Liver (tissue), 9 donors: Measurements from ENCODE around the gene ULBP2. TPM values are rescaled to one million over a fixed set of nuclear protein-coding genes. Genes with fewer than 3 reads are reported as not detected.
"Not testable (repeated sequence)": the region's sequence is repeated elsewhere in the genome, so short reads cannot be mapped to it uniquely, and the experiment has no call there.

Source experiments
- DNase-seq: peaks from one replicate; pipeline ENCODE4 v3.0.0-alpha.2; 2017; ENCODE audit warnings: low spot score
- H3K27ac ChIP-seq, 2 donors: one replicate each; pipeline ENCODE4 v1.7.0; 2013; ENCODE audit warnings: inconsistent platforms in 2 of 2, low read length in 2 of 2, control low read depth in 1 of 2, low read depth in 1 of 2, mild to moderate bottlenecking in 1 of 2
- H3K27me3 ChIP-seq, 4 donors: one replicate each; pipeline versions ENCODE4 v1.6.1 to v1.7.0; 2013; ENCODE audit warnings: low read length in 3 of 4, inconsistent platforms in 1 of 4, mild to moderate bottlenecking in 1 of 4, moderate library complexity in 1 of 4; ENCODE audit not compliant: control insufficient read depth in 4 of 4, insufficient read depth in 4 of 4
- H3K36me3 ChIP-seq, 4 donors: one replicate each; pipeline versions ENCODE4 v1.6.1 to v1.7.0; 2013; ENCODE audit warnings: low read length in 3 of 4, mild to moderate bottlenecking in 3 of 4, low read depth in 1 of 4, moderate library complexity in 1 of 4; ENCODE audit not compliant: control insufficient read depth in 4 of 4, insufficient read depth in 3 of 4
- H3K4me1 ChIP-seq, 4 donors: one replicate each; pipeline versions ENCODE4 v1.6.1 to v1.7.0; 2013; ENCODE audit warnings: low read length in 3 of 4, mild to moderate bottlenecking in 3 of 4, moderate library complexity in 1 of 4; ENCODE audit not compliant: control insufficient read depth in 4 of 4, insufficient read depth in 4 of 4
- H3K4me3 ChIP-seq, 3 donors: one replicate each; pipeline versions ENCODE4 v1.6.1 to v1.7.0; 2013; ENCODE audit warnings: low read length in 3 of 3, control low read depth in 1 of 3, low read depth in 1 of 3, mild to moderate bottlenecking in 1 of 3
- H3K9ac ChIP-seq, 2 donors: one replicate each; pipeline ENCODE4 v1.7.0; 2013; ENCODE audit warnings: low read length in 2 of 2, mild to moderate bottlenecking in 2 of 2, moderate library complexity in 2 of 2, control low read depth in 1 of 2, low read depth in 1 of 2
- H3K9me3 ChIP-seq, 4 donors: one replicate each; pipeline versions ENCODE4 v1.6.1 to v1.7.0; 2013; ENCODE audit warnings: low read length in 3 of 4; ENCODE audit not compliant: control insufficient read depth in 4 of 4
- EGR1 ChIP-seq, 2 donors: IDR thresholded peaks; 2 replicates each; pipeline ENCODE4 v1.6.1; 2016 to 2018; ENCODE audit warnings: antibody characterized with exemption in 2 of 2, low read depth in 2 of 2
- FOXA1 ChIP-seq: IDR thresholded peaks from 2 replicates; pipeline ENCODE4 v1.6.1; 2016; ENCODE audit warnings: antibody characterized with exemption
- FOXA2 ChIP-seq: IDR thresholded peaks from 2 replicates; pipeline ENCODE4 v1.6.1; 2016; ENCODE audit warnings: antibody characterized with exemption
- GABPA ChIP-seq, 2 donors: IDR thresholded peaks in 1 of 2; conservative IDR thresholded peaks in 1 of 2; 2 replicates each; pipeline ENCODE4 v1.6.1; 2016; ENCODE audit warnings: antibody characterized with exemption in 2 of 2, mild to moderate bottlenecking in 1 of 2, moderate library complexity in 1 of 2
- HNF4A ChIP-seq, 2 donors: conservative IDR thresholded peaks; 2 replicates each; pipeline ENCODE4 v1.6.1; 2016; ENCODE audit warnings: antibody characterized with exemption in 2 of 2, mild to moderate bottlenecking in 2 of 2
- HNF4G ChIP-seq: IDR thresholded peaks from 2 replicates; pipeline ENCODE4 v1.6.1; 2016; ENCODE audit warnings: antibody characterized with exemption
- MAX ChIP-seq: IDR thresholded peaks from 2 replicates; pipeline ENCODE4 v1.6.1; 2016; ENCODE audit warnings: antibody characterized with exemption
- RAD21 ChIP-seq, 2 donors: IDR thresholded peaks; 2 replicates each; pipeline ENCODE4 v1.6.1; 2016; ENCODE audit warnings: antibody characterized with exemption in 2 of 2, mild to moderate bottlenecking in 2 of 2
- RXRA ChIP-seq, 2 donors: IDR thresholded peaks; 2 replicates each; pipeline ENCODE4 v1.6.1; 2017 to 2018; ENCODE audit warnings: antibody characterized with exemption in 2 of 2, mild to moderate bottlenecking in 1 of 2
- SP1 ChIP-seq: IDR thresholded peaks from 2 replicates; pipeline ENCODE4 v1.6.1; 2018; ENCODE audit warnings: antibody characterized with exemption, mild to moderate bottlenecking
- YY1 ChIP-seq: IDR thresholded peaks from 2 replicates; pipeline ENCODE4 v1.6.1; 2016; ENCODE audit warnings: antibody characterized with exemption, mild to moderate bottlenecking
- WGBS: extraction: QIAGEN DNeasy Blood & Tissue Kit; methylation state at CpG from one replicate; pipeline ENCODE4 v1.1.7; 2013; 5-methylcytosine and 5-hydroxymethylcytosine counted together
- polyA plus RNA-seq, 2 donors: library from polyadenylated mRNA; stranded (reverse) in 1 of 2; unstranded in 1 of 2; fragments of 200-250 nt in 1 of 2; fragments of >200 nt in 1 of 2; fragmentation: Nextera tagmentation in 1 of 2; extraction: Ambion mirVana in 1 of 2; gene quantifications; one replicate each; pipeline versions ENCODE4 v1.2.1 to v1.2.3, GENCODE V29; 2013 to 2015
- total RNA-seq, 2 donors: library from RNA; depleted of rRNA; stranded (reverse); fragments of >200 nt; gene quantifications; one replicate each; pipeline ENCODE4 v1.2.3, GENCODE V29; 2014
- TF ChIP-seq, protein P1 (sequence below): IDR thresholded peaks from 2 replicates; pipeline ENCODE4 v1.6.1; 2016; ENCODE audit warnings: antibody characterized with exemption
- TF ChIP-seq, protein P2 (sequence below): IDR thresholded peaks from 2 replicates; pipeline ENCODE4 v1.6.1; 2016; ENCODE audit warnings: antibody characterized with exemption, mild to moderate bottlenecking
- TF ChIP-seq, protein P3 (sequence below): IDR thresholded peaks from 2 replicates; pipeline ENCODE4 v1.6.1; 2016; ENCODE audit warnings: antibody characterized with exemption
- donor health status: healthy.
- donor health status: healthy.
- donor health status: healthy.
- donor health status: healthy.
- donor health status: healthy.

Gene ULBP2
- total and polyA plus RNA-seq, 4 donors, result 0.14 to 0.27 (median 0.20) TPM

DNA sequence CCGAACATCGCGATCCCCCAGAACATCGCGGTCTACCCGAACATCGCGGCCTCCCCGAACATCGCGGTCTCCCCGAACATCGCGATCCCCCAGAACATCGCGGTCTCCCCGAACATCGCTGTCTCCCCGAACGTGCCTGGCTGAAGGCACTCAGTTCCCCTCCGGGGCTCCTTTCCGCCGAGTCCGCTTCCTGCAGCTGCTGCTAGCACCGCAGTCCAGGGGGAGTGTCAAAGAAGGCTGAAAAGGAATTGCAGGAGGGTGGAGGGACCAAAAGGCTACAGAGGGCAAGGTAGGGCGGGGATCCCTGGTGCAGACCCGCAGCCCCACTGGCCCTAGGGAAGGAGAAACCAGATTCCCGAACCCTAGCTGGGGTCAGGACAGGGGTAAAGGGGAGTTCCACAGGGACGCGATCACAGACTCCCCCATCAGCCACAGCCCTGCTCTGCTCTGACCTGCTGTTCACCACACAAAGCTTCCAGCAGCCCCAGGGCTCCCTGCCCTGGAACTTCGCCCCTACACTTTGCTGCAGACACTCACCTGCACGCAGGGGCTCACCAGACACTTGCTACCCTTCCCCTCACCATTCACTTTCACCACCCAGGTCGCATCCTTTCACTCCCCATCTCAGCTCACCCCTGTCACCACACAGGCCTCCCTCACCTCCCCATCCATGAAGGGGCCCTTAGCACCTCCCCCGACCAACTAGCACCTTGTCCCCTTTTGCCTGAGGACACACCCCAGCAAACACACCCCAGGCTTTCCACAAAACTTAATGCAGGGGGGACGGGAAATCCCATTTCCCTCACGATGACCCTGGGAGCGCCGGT, 23.6 kb downstream of the ULBP2 start:
- H3K4me3 ChIP-seq, result peak overlapping the region in 1 of 3 donors; percentile 48
- WGBS, result 14% methylated on average over 38 of the region's 38 CpGs

DNA sequence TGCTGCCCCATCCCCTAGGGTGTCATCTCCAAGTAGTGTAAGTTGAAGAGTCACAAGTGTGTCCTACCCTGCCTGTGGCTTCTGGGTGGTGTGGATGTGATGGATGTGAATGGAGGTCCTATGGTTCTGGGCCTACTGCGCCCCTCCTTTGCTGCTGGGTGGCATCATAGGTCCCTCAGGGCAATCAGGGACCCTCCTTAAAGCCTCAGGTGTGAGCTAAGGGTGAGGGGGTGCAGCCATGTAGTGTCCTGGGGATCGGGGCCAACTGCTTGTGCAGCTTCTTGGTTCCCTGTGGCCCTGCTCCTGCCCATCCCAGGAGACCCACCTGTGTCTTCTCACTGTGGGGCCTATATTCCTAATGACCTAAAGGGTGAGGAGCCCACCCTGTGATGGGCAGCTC, 24.5 kb downstream of the ULBP2 start:
- not testable (repeated sequence) for H3K4me3 ChIP-seq, H3K27ac ChIP-seq, H3K27me3 ChIP-seq, H3K9me3 ChIP-seq, DNase-seq, H3K36me3 ChIP-seq, H3K9ac ChIP-seq
- WGBS, result 91% methylated on average over 2 of the region's 2 CpGs
- peaks cover 5 to 18% (median 9%) of the 10 kb centered on the region in 4 donors for H3K4me1 ChIP-seq

More for the DNA sequence above, 23.6 kb downstream of the ULBP2 start:
- no peak overlapping the region for H3K27ac ChIP-seq
- H3K36me3 ChIP-seq, result no peaks in the 10 kb centered on the region
- TF ChIP-seq FOXA2, result no peak
- no peak for TF ChIP-seq MAX
- no peak for TF ChIP-seq EGR1 (IDR thresholded peaks at IDR 0.05; ENCODE audit: low read depth in 2 of 2)
- no peak for TF ChIP-seq SP1
- TF ChIP-seq GABPA (IDR thresholded peaks at IDR 0.05 in 1 of 2, conservative IDR thresholded peaks at IDR 0.05 in 1 of 2), result no peak
- TF ChIP-seq HNF4G, result no peak
- TF ChIP-seq RAD21 (IDR thresholded peaks at IDR 0.05), result no peak
- TF ChIP-seq, protein P1, sequence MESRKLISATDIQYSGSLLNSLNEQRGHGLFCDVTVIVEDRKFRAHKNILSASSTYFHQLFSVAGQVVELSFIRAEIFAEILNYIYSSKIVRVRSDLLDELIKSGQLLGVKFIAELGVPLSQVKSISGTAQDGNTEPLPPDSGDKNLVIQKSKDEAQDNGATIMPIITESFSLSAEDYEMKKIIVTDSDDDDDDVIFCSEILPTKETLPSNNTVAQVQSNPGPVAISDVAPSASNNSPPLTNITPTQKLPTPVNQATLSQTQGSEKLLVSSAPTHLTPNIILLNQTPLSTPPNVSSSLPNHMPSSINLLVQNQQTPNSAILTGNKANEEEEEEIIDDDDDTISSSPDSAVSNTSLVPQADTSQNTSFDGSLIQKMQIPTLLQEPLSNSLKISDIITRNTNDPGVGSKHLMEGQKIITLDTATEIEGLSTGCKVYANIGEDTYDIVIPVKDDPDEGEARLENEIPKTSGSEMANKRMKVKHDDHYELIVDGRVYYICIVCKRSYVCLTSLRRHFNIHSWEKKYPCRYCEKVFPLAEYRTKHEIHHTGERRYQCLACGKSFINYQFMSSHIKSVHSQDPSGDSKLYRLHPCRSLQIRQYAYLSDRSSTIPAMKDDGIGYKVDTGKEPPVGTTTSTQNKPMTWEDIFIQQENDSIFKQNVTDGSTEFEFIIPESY, result no peak
- TF ChIP-seq, protein P2, sequence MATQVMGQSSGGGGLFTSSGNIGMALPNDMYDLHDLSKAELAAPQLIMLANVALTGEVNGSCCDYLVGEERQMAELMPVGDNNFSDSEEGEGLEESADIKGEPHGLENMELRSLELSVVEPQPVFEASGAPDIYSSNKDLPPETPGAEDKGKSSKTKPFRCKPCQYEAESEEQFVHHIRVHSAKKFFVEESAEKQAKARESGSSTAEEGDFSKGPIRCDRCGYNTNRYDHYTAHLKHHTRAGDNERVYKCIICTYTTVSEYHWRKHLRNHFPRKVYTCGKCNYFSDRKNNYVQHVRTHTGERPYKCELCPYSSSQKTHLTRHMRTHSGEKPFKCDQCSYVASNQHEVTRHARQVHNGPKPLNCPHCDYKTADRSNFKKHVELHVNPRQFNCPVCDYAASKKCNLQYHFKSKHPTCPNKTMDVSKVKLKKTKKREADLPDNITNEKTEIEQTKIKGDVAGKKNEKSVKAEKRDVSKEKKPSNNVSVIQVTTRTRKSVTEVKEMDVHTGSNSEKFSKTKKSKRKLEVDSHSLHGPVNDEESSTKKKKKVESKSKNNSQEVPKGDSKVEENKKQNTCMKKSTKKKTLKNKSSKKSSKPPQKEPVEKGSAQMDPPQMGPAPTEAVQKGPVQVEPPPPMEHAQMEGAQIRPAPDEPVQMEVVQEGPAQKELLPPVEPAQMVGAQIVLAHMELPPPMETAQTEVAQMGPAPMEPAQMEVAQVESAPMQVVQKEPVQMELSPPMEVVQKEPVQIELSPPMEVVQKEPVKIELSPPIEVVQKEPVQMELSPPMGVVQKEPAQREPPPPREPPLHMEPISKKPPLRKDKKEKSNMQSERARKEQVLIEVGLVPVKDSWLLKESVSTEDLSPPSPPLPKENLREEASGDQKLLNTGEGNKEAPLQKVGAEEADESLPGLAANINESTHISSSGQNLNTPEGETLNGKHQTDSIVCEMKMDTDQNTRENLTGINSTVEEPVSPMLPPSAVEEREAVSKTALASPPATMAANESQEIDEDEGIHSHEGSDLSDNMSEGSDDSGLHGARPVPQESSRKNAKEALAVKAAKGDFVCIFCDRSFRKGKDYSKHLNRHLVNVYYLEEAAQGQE, result no peak
- TF ChIP-seq YY1, result no peak
- DNase-seq, result no peak
- peaks cover 0 to 9% (median 5%) of the 10 kb centered on the region in 4 donors for H3K27me3 ChIP-seq
- H3K9me3 ChIP-seq, result peaks cover 0 to 8% (median 0%) of the 10 kb centered on the region in 4 donors
- peaks cover 5 to 18% (median 9%) of the 10 kb centered on the region in 4 donors for H3K4me1 ChIP-seq
- no peak overlapping the region for H3K9ac ChIP-seq

- H3K27ac ChIP-seq, result no peak overlapping the region
- WGBS, result 87% methylated on average over 4 of the region's 4 CpGs
Measured at GRCh38 chr6:149967591-149967990, 25.8 kb downstream of the ULBP2 start.

More at GRCh38 chr6:149967591-149967990, 25.8 kb downstream of the ULBP2 start:
- no peak for DNase-seq
- peaks cover 0 to 9% (median 5%) of the 10 kb centered on the region in 4 donors for H3K27me3 ChIP-seq
- TF ChIP-seq, protein P3, sequence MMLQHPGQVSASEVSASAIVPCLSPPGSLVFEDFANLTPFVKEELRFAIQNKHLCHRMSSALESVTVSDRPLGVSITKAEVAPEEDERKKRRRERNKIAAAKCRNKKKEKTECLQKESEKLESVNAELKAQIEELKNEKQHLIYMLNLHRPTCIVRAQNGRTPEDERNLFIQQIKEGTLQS, result no peak
- TF ChIP-seq RXRA (IDR thresholded peaks at IDR 0.05) (no peak), MAX (no peak), RAD21 (IDR thresholded peaks at IDR 0.05) (no peak), EGR1 (IDR thresholded peaks at IDR 0.05; ENCODE audit: low read depth in 2 of 2) (no peak), HNF4G (no peak), FOXA1 (no peak), HNF4A (conservative IDR thresholded peaks at IDR 0.05) (no peak), SP1 (no peak)
- TF ChIP-seq, protein P2, result no peak
- peaks cover 5 to 18% (median 9%) of the 10 kb centered on the region in 4 donors for H3K4me1 ChIP-seq
- H3K36me3 ChIP-seq, result no peaks in the 10 kb centered on the region
- H3K9me3 ChIP-seq, result peaks cover 0 to 8% (median 0%) of the 10 kb centered on the region in 4 donors
- no peak overlapping the region for H3K9ac ChIP-seq
- H3K4me3 ChIP-seq, result no peak overlapping the region
